Measurements from ENCODE around the gene SCFD2. TPM values are rescaled to one million over a fixed set of nuclear protein-coding genes. Genes with fewer than 3 reads are reported as not detected.

SCFD2 gene
- total RNA-seq, 3 donors from 2014 or later: 22.8 to 33.8 (median 25.0) TPM

DNA sequence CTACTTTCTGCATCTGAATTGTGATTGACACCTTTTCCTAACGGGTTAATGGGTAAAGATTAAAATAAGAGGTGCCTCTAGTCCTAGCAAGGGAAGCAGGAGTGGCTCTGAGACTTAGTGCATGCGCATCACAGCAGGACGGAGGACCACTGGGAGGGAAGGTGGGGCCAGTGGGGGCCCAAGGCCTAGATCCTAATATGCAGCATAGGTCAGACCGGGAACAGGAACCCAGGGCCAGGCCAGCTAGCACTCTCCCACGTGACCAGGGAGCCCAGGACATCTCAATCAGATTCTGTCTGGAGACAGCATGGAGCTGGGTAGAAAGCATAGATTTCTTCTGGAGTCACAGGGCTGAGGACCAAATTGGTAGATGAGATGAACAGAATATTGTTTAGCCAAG is 448.0 kb downstream of the SCFD2 start:
- TF ChIP-seq, protein P1, sequence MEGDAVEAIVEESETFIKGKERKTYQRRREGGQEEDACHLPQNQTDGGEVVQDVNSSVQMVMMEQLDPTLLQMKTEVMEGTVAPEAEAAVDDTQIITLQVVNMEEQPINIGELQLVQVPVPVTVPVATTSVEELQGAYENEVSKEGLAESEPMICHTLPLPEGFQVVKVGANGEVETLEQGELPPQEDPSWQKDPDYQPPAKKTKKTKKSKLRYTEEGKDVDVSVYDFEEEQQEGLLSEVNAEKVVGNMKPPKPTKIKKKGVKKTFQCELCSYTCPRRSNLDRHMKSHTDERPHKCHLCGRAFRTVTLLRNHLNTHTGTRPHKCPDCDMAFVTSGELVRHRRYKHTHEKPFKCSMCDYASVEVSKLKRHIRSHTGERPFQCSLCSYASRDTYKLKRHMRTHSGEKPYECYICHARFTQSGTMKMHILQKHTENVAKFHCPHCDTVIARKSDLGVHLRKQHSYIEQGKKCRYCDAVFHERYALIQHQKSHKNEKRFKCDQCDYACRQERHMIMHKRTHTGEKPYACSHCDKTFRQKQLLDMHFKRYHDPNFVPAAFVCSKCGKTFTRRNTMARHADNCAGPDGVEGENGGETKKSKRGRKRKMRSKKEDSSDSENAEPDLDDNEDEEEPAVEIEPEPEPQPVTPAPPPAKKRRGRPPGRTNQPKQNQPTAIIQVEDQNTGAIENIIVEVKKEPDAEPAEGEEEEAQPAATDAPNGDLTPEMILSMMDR (IDR thresholded peaks at IDR 0.05): no peak
- TF ChIP-seq POLR2A (IDR thresholded peaks at IDR 0.05): no peak
- no peak for TF ChIP-seq POLR2AphosphoS5 (IDR thresholded peaks at IDR 0.05)
- H3K27me3 ChIP-seq: no peaks in the 10 kb centered on the region
- intact Hi-C loops (cut with DNase I; ENCODE audit: low total_unique reads): no loop called here

DNA sequence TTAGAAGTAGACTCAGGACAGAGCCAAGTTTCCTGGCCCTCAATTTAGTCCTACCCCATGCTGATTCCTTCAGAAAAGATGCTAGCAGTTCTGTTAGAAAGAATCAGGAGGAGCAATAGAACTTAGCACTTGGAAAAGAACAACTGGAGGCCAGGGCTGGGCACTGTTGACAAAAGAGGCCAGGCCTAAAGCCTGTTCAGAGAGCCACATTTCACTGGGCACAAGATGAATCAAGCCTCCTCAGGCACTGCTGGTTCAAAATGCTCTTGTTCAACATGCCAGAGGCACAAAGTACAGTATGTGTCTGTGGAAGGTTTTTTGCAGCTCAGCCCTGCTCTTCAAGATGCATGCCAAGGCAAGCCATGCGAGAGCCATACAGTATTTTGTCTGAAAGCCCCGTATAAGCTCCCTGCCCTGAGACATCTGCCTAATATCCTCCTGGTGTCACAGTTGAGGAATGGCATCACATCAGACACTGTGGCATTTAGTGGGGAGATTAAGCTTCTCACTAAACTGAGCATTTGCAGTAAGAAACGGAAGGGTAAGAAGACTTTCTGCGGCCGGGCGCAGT is 450.0 kb downstream of the SCFD2 start:
- no peaks in the 10 kb centered on the region for H3K27me3 ChIP-seq
- no peaks in the 10 kb centered on the region for H3K36me3 ChIP-seq
- no peaks in the 10 kb centered on the region for H3K4me1 ChIP-seq
- H3K4me3 ChIP-seq: no peak overlapping the region
- no peaks in the 10 kb centered on the region for H3K9me3 ChIP-seq
- TF ChIP-seq POLR2A (IDR thresholded peaks at IDR 0.05) (no peak), POLR2AphosphoS5 (IDR thresholded peaks at IDR 0.05) (no peak)
- TF ChIP-seq, protein P1 (IDR thresholded peaks at IDR 0.05): no peak
- no peak overlapping the region for H3K27ac ChIP-seq
- no peak for DNase-seq (ENCODE audit: low spot score in 2 of 2)
- intact Hi-C loops (cut with DNase I; ENCODE audit: low total_unique reads): no loop called here

More for the DNA sequence above, 448.0 kb downstream of the SCFD2 start:
- Histone ChIP-seq H3K36me3 (no peaks in the 10 kb centered on the region), H3K4me3 (no peak overlapping the region), H3K4me1 (no peaks in the 10 kb centered on the region), H3K9me3 (no peaks in the 10 kb centered on the region), H3K27ac (no peak overlapping the region)
- DNase-seq (ENCODE audit: low spot score in 2 of 2): no peak

DNA sequence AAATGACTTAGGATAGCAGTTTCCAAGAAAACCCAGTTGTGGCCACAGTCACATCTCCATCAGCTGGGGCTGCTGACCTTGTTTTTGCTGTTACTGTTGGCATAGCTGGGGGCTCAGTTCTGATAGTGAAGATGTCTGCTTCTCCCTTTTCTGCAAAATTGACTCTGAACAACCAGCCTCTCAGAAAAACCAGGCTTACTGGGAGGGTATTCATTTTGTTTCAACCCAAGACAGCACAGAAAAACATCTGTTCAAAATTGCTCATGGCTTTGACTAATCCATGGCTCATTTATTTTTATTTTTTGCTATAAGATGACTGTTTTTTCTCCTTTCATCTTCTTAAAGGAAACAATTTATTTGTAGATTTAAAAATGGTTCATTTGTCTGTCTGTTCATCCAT is 450.7 kb downstream of the SCFD2 start:
- no peaks in the 10 kb centered on the region for H3K4me1 ChIP-seq
- DNase-seq (ENCODE audit: low spot score in 2 of 2): no peak
- H3K4me3 ChIP-seq: no peak overlapping the region
- no peaks in the 10 kb centered on the region for H3K36me3 ChIP-seq
- intact Hi-C loops (cut with DNase I; ENCODE audit: low total_unique reads): no loop called here
- no peaks in the 10 kb centered on the region for H3K27me3 ChIP-seq
- TF ChIP-seq POLR2A (IDR thresholded peaks at IDR 0.05) (no peak), POLR2AphosphoS5 (IDR thresholded peaks at IDR 0.05) (no peak)
- TF ChIP-seq, protein P1 (IDR thresholded peaks at IDR 0.05): no peak
- no peaks in the 10 kb centered on the region for H3K9me3 ChIP-seq
- no peak overlapping the region for H3K27ac ChIP-seq

DNA sequence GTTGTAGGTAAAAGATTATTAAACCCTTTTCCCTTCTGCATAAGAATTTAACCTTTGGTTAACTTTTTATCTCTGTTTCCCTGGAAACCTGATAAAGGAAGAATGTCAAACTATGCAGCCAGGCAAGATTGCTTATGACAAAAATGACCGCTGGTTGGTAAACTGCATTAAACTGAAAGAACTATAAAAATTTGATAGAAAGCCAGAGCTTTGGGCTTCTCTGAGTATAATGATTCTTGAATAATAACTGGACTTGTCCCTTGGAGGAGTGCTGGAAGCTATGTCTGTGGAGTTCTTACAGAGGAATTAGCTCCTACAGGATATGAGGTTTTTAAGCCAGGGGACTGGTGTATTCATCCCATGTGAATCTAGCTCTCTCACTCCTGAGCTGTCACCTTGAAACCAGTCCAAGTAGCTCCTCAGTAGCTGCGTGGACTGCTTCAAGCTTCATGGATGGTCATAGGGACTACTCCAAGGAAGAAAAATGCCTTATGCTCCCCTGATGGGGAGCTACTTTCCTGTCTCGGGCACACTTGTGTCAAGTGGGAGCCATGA is 451.7 kb downstream of the SCFD2 start:
- no peak for TF ChIP-seq POLR2AphosphoS5 (IDR thresholded peaks at IDR 0.05)
- no peak for TF ChIP-seq POLR2A (IDR thresholded peaks at IDR 0.05)
- TF ChIP-seq, protein P1 (IDR thresholded peaks at IDR 0.05): no peak
- no peak overlapping the region for H3K4me3 ChIP-seq
- intact Hi-C loops (cut with DNase I; ENCODE audit: low total_unique reads): no loop called here
- no peaks in the 10 kb centered on the region for H3K27me3 ChIP-seq
- H3K27ac ChIP-seq: no peak overlapping the region
- DNase-seq (ENCODE audit: low spot score in 2 of 2): no peak
- H3K36me3 ChIP-seq: no peaks in the 10 kb centered on the region
- no peaks in the 10 kb centered on the region for H3K9me3 ChIP-seq
- no peaks in the 10 kb centered on the region for H3K4me1 ChIP-seq

DNA sequence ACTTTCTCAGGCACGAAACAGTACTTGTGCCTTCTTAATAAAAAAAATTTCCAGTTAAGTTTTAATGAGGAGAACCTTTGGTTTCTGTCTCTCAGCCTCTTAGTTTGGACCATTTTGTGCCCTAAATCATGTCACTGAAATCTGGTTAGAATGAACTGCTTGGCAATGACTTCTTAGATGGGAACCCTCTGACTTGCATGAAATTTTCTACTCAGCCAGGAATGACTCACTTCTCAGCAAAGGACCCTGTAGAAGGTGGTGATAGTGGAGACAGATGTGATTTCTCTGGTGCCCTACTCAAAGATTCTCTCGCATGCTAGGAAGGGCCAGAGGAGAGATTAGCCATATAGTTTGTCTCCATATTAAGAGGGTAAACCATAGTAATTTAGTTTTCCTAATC is 453.3 kb downstream of the SCFD2 start:
- intact Hi-C loops (cut with DNase I; ENCODE audit: low total_unique reads): no loop called here
- Histone ChIP-seq H3K4me1 (no peaks in the 10 kb centered on the region), H3K27ac (no peak overlapping the region), H3K27me3 (no peaks in the 10 kb centered on the region), H3K4me3 (no peak overlapping the region), H3K36me3 (no peaks in the 10 kb centered on the region), H3K9me3 (no peaks in the 10 kb centered on the region)
- no peak for DNase-seq (ENCODE audit: low spot score in 2 of 2)
- TF ChIP-seq, protein P1 (IDR thresholded peaks at IDR 0.05): no peak
- TF ChIP-seq POLR2AphosphoS5 (IDR thresholded peaks at IDR 0.05) (no peak), POLR2A (IDR thresholded peaks at IDR 0.05) (no peak)
